ENCODE measurements around the gene PITPNC1. TPM values are rescaled to one million over a fixed set of nuclear protein-coding genes. Genes with fewer than 3 reads are reported as not detected.
"Not testable (repeated sequence)": the region's sequence is repeated elsewhere in the genome, so short reads cannot be mapped to it uniquely, and the experiment has no call there.

Gene PITPNC1
- total RNA-seq, 1 donor from 2014 or later, result 12.4 TPM

DNA sequence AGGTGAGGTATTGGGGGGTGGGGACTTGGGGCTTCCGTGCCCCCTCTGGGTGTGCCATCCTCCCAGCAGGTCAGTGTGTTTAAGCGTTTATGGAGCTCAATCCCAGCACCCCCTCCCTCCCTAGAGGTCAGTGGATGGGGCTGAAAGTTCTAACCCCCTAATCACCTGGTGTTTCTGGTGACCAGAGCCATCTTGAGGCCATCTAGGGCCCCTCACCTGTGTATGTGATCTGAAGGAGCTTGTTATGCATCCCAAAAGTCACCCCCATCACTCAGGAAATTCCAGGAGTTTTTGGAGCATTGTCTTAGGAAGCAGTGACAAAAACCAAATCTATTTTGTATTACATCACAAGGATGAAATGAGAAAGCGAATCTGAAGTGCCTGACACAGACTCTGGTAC, 272.8 kb downstream of the PITPNC1 start:
- Mint-ChIP-seq H3K27me3 (ENCODE audit: low read depth, unreplicated experiment) (no peaks in the 10 kb centered on the region), H3K27ac (ENCODE audit: unreplicated experiment) (no peak overlapping the region), H3K4me3 (ENCODE audit: unreplicated experiment) (no peak overlapping the region), H3K4me1 (ENCODE audit: low read depth, unreplicated experiment) (no peaks in the 10 kb centered on the region), H3K36me3 (ENCODE audit: low read depth, unreplicated experiment) (peaks cover 4% of the 10 kb centered on the region), H3K9me3 (ENCODE audit: unreplicated experiment) (no peaks in the 10 kb centered on the region)
- Histone ChIP-seq H3K9me3 (ENCODE audit: insufficient read depth, low read depth, low read length) (no peaks in the 10 kb centered on the region), H3K4me1 (ENCODE audit: insufficient read depth, low read length) (peaks cover 13% of the 10 kb centered on the region), H3K27me3 (ENCODE audit: insufficient read depth, low read length) (no peaks in the 10 kb centered on the region), H3K4me2 (ENCODE audit: low read length) (no peak overlapping the region), H2AFZ (ENCODE audit: low read depth, low read length) (no peak overlapping the region), H3K9ac (ENCODE audit: low read length) (no peak overlapping the region), H3K27ac (ENCODE audit: low read depth, low read length) (no peak overlapping the region), H3K79me2 (ENCODE audit: insufficient read depth, low read length) (no peaks in the 10 kb centered on the region), H4K20me1 (ENCODE audit: insufficient read depth, low read length) (no peaks in the 10 kb centered on the region), H3K36me3 (ENCODE audit: insufficient read depth, low read length) (no peaks in the 10 kb centered on the region), H3K4me3 (ENCODE audit: insufficient read depth, low read depth, low read length) (no peak overlapping the region)
- TF ChIP-seq, protein P1, sequence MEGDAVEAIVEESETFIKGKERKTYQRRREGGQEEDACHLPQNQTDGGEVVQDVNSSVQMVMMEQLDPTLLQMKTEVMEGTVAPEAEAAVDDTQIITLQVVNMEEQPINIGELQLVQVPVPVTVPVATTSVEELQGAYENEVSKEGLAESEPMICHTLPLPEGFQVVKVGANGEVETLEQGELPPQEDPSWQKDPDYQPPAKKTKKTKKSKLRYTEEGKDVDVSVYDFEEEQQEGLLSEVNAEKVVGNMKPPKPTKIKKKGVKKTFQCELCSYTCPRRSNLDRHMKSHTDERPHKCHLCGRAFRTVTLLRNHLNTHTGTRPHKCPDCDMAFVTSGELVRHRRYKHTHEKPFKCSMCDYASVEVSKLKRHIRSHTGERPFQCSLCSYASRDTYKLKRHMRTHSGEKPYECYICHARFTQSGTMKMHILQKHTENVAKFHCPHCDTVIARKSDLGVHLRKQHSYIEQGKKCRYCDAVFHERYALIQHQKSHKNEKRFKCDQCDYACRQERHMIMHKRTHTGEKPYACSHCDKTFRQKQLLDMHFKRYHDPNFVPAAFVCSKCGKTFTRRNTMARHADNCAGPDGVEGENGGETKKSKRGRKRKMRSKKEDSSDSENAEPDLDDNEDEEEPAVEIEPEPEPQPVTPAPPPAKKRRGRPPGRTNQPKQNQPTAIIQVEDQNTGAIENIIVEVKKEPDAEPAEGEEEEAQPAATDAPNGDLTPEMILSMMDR (IDR thresholded peaks at IDR 0.05; ENCODE audit: insufficient read depth, low read depth, low read length), result no peak
- TF ChIP-seq EZH2 (IDR thresholded peaks at IDR 0.05; ENCODE audit: insufficient read depth, low read length), result no peak
- DNase-seq (ENCODE audit: low read depth), result no peak
- no peak for FAIRE-seq

DNA sequence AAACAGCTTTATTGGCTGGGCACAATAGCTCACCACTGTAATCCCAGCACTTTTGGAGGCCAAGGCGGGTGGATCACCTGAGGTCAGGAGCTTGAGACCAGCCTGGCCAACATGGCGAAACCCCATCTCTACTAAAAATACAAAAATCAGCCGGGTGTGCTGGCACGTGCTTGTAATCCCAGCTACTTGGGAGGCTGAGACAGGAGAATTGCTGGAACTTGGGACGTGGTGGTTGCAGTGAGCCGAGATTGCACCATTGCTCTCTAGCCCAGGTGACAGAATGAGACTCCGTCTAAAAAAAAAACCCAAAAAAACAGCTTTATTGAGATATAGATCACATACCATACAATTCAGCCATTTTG, 274.1 kb downstream of the PITPNC1 start:
- Histone ChIP-seq H3K4me2 (ENCODE audit: low read length) (peak overlapping the region; percentile 56), H3K9ac (ENCODE audit: low read length) (peak overlapping the region; percentile 14), H3K4me1 (ENCODE audit: insufficient read depth, low read length) (peaks cover 13% of the 10 kb centered on the region)
- not testable (repeated sequence) for FAIRE-seq; H3K9me3 ChIP-seq (ENCODE audit: insufficient read depth, low read depth, low read length); H3K9me3 Mint-ChIP-seq (ENCODE audit: unreplicated experiment); H3K4me1 Mint-ChIP-seq (ENCODE audit: low read depth, unreplicated experiment); H3K36me3 ChIP-seq (ENCODE audit: insufficient read depth, low read length); H3K36me3 Mint-ChIP-seq (ENCODE audit: low read depth, unreplicated experiment); H2AFZ ChIP-seq (ENCODE audit: low read depth, low read length); H4K20me1 ChIP-seq (ENCODE audit: insufficient read depth, low read length); H3K4me3 Mint-ChIP-seq (ENCODE audit: unreplicated experiment); H3K27me3 Mint-ChIP-seq (ENCODE audit: low read depth, unreplicated experiment); DNase-seq (ENCODE audit: low read depth); H3K27ac Mint-ChIP-seq (ENCODE audit: unreplicated experiment); H3K79me2 ChIP-seq (ENCODE audit: insufficient read depth, low read length); H3K4me3 ChIP-seq (ENCODE audit: insufficient read depth, low read depth, low read length); H3K27ac ChIP-seq (ENCODE audit: low read depth, low read length); H3K27me3 ChIP-seq (ENCODE audit: insufficient read depth, low read length)

DNA sequence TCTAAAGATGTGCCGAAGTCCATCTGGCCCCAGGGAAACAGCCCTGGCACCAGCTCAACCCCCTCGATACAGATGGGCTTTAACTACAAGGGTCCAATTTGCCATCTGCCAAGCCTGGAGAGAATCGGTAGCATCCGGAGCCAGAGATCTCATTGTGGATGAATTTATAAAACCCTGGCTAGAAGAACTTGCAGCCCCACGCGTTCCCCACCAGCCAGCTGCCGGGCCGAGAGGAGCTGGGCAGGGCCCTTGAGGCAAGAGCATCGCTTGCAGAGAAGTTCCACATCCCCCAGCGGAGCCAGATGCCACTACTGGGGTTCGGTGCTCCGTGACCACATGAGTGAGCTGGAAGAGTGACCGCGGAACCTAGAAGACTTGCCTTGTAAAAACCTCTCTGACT, 275.4 kb downstream of the PITPNC1 start:
- no peak for FAIRE-seq
- no peaks in the 10 kb centered on the region for H3K27me3 ChIP-seq (ENCODE audit: insufficient read depth, low read length)
- no peak overlapping the region for H3K27ac Mint-ChIP-seq (ENCODE audit: unreplicated experiment)

More for the DNA sequence above, 275.4 kb downstream of the PITPNC1 start:
- no peaks in the 10 kb centered on the region for H3K79me2 ChIP-seq (ENCODE audit: insufficient read depth, low read length)
- no peak overlapping the region for H3K9ac ChIP-seq (ENCODE audit: low read length)
- DNase-seq (ENCODE audit: low read depth), result no peak
- Mint-ChIP-seq H3K36me3 (ENCODE audit: low read depth, unreplicated experiment) (peaks cover 4% of the 10 kb centered on the region), H3K4me3 (ENCODE audit: unreplicated experiment) (no peak overlapping the region), H3K27me3 (ENCODE audit: low read depth, unreplicated experiment) (no peaks in the 10 kb centered on the region), H3K9me3 (ENCODE audit: unreplicated experiment) (no peaks in the 10 kb centered on the region), H3K4me1 (ENCODE audit: low read depth, unreplicated experiment) (no peaks in the 10 kb centered on the region)
- peaks cover 13% of the 10 kb centered on the region for H3K4me1 ChIP-seq (ENCODE audit: insufficient read depth, low read length)
- H3K4me2 ChIP-seq (ENCODE audit: low read length), result no peak overlapping the region
- no peaks in the 10 kb centered on the region for H3K9me3 ChIP-seq (ENCODE audit: insufficient read depth, low read depth, low read length)
- no peak overlapping the region for H3K27ac ChIP-seq (ENCODE audit: low read depth, low read length)
- no peak for TF ChIP-seq EZH2 (IDR thresholded peaks at IDR 0.05; ENCODE audit: insufficient read depth, low read length)
- TF ChIP-seq, protein P1 (IDR thresholded peaks at IDR 0.05; ENCODE audit: insufficient read depth, low read depth, low read length), result no peak
- H3K4me3 ChIP-seq (ENCODE audit: insufficient read depth, low read depth, low read length), result no peak overlapping the region
- H3K36me3 ChIP-seq (ENCODE audit: insufficient read depth, low read length), result no peaks in the 10 kb centered on the region
- no peak overlapping the region for H2AFZ ChIP-seq (ENCODE audit: low read depth, low read length)
- no peaks in the 10 kb centered on the region for H4K20me1 ChIP-seq (ENCODE audit: insufficient read depth, low read length)
